HepG2 (cell line): Measurements from ENCODE around the gene MYH9. TPM values are rescaled to one million over a fixed set of nuclear protein-coding genes. Genes with fewer than 3 reads are reported as not detected.
A peak's percentile ranks its signal among the peaks of the same experiment; 100 is the strongest.

Experiments
- ARID3A ChIP-seq: IDR thresholded peaks from 2 replicates; pipeline ENCODE4 v1.6.1; 2012; ENCODE audit warnings: low read depth, low read length, improper control_type of control experiment
- FOXK1 ChIP-seq: sonication (generic); formaldehyde crosslinking; IDR thresholded peaks from 2 replicates; pipeline ENCODE4 v1.4.0; 2020; ENCODE audit warnings: low read depth, missing genetic modification reagents, borderline replicate concordance
- FOXP1 ChIP-seq, 2 experiments: fragments of 450-650 bp in 1 of 2; IDR thresholded peaks; 2 replicates each; pipeline ENCODE4 v1.6.1; 2017 to 2018; ENCODE audit warnings: antibody characterized with exemption in 1 of 2
- GATAD1 ChIP-seq: IDR thresholded peaks from 2 replicates; pipeline ENCODE4 v1.6.1; 2016; ENCODE audit warnings: missing genetic modification reagents, missing compliant biosample characterization
- HNF1A ChIP-seq, 2 experiments: sonication (generic) in 1 of 2; formaldehyde crosslinking in 1 of 2; IDR thresholded peaks; 2 replicates each; pipeline versions ENCODE4 v1.4.0 to v1.6.1; 2016 to 2020; ENCODE audit warnings: borderline replicate concordance in 1 of 2, low read depth in 1 of 2, mild to moderate bottlenecking in 1 of 2, missing genetic modification reagents in 1 of 2
- MED8 ChIP-seq: sonication (generic); formaldehyde crosslinking; IDR thresholded peaks from 2 replicates; pipeline ENCODE4 v1.8.1; 2023; ENCODE audit warnings: mild to moderate bottlenecking, missing genetic modification reagents; ENCODE audit not compliant: insufficient replicate concordance
- MIXL1 ChIP-seq: IDR thresholded peaks from 2 replicates; pipeline ENCODE4 v1.6.1; 2016
- SRSF4 ChIP-seq: fragments of 200-400 bp; formaldehyde crosslinking; IDR thresholded peaks from one replicate; pipeline ENCODE4 v1.6.1; 2018; ENCODE audit warnings: mild to moderate bottlenecking, low read depth, low read length, moderate library complexity; ENCODE audit not compliant: poor library complexity, severe bottlenecking
- TFE3 ChIP-seq: IDR thresholded peaks from 2 replicates; pipeline ENCODE4 v1.6.1; 2016
- TRIM22 ChIP-seq: fragments of 450-650 bp; IDR thresholded peaks from 2 replicates; pipeline ENCODE4 v1.6.1; 2017
- ZBTB7B ChIP-seq: sonication (generic); formaldehyde crosslinking; IDR thresholded peaks from 2 replicates; pipeline ENCODE4 v1.4.0; 2020; ENCODE audit warnings: missing genetic modification reagents
- ZNF687 ChIP-seq: sonication (generic); formaldehyde crosslinking; IDR thresholded peaks from 2 replicates; pipeline ENCODE4 v1.5.1; 2020; ENCODE audit warnings: mild to moderate bottlenecking, missing genetic modification reagents, moderate library complexity
- ZNF740 ChIP-seq: sonication (generic); formaldehyde crosslinking; IDR thresholded peaks from 2 replicates; pipeline ENCODE4 v1.4.0; 2020; ENCODE audit warnings: missing genetic modification reagents
- ZNF891 ChIP-seq: sonication (generic); formaldehyde crosslinking; IDR thresholded peaks from 2 replicates; pipeline ENCODE4 v1.5.0; 2020; ENCODE audit warnings: mild to moderate bottlenecking, missing genetic modification reagents
- polyA plus RNA-seq, 8 experiments: library from polyadenylated mRNA; depleted of rRNA in 3 of 8; stranded (reverse) in 7 of 8; unstranded in 1 of 8; fragments of >200 nt; fragmentation: Illumina TruSeq in 4 of 8; extraction: Trizol in 4 of 8; gene quantifications; 2 replicates each; pipeline versions ENCODE4 v1.2.1 to v1.2.3, GENCODE V29; 2011 to 2016; ENCODE audit warnings: low read depth in 4 of 8, missing spikeins in 1 of 8, mixed read lengths in 1 of 8; ENCODE audit not compliant: insufficient read depth in 1 of 8
- total RNA-seq, 5 experiments: library from RNA; depleted of rRNA; stranded (reverse); fragments of >200 nt; fragmentation: Illumina TruSeq; extraction: Trizol; gene quantifications; 2 replicates each; pipeline ENCODE4 v1.2.3, GENCODE V29; 2016; ENCODE audit warnings: low read depth in 1 of 5

The MYH9 gene
- total and polyA plus RNA-seq, 2 of the 13 experiments (the other 11 are each of a cell fraction or from before 2014, with no cell fraction given): 50.7 to 98.5 TPM

- TF ChIP-seq FOXK1 (CRISPR knock-in tag) (peak; percentile 41; the same call in 1 of the 2 replicates), TRIM22 (no peak), SRSF4 (no peak), ZNF687 (CRISPR knock-in tag) (peak; percentile 51), ZBTB7B (CRISPR knock-in tag) (0 out of 2 replicates have a peak, but pooled peaks have one; percentile 38), FOXP1 (IDR thresholded peaks at IDR 0.05) (no peak), FOXP1 (CRISPR knock-in tag; IDR thresholded peaks at IDR 0.05) (peak; percentile 36; the same call in 1 of the 2 replicates), MED8 (no peak), ARID3A (peak; percentile 66; the same call in 1 of the 2 replicates), ZNF740 (no peak), HNF1A (IDR thresholded peaks at IDR 0.05; ENCODE audit: low read depth) (0 out of 2 replicates have a peak, but pooled peaks have one; percentile 33), HNF1A (CRISPR knock-in tag; IDR thresholded peaks at IDR 0.05; ENCODE audit: borderline replicate concordance) (no peak), GATAD1 (peak; percentile 42; the same call in 1 of the 2 replicates), ZNF891 (no peak), MIXL1 (CRISPR knock-in tag) (peak; percentile 82), TFE3 (no peak)
These were observed 24.3 kb downstream of the MYH9 start (continued) for GRCh38 chr22:36363349-36363981.
